Natural killer cell (primary cell): ENCODE results near the gene CDK16. TPM values are rescaled to one million over a fixed set of nuclear protein-coding genes. Genes with fewer than 3 reads are reported as not detected.

Experiments used
- ATAC-seq, 3 donors: fragments of 150-1000 bp in 2 of 3; fragments of 200-7000 bp in 1 of 3; cut with Tn5 transposase; 1 replicate in 1 of 3; 2 replicates in 2 of 3; pipeline ENCODE4 v1.10.0; 2021; ENCODE audit warnings: mild to moderate bottlenecking in 2 of 3, moderate library complexity in 2 of 3
- DNase-seq, 2 donors: peaks; one replicate each; pipeline versions ENCODE4 v3.0.0 to v3.0.0-alpha.2; 2013 to 2021; ENCODE audit warnings: mixed read lengths in 1 of 2
- H3K27ac ChIP-seq: one replicate; pipeline ENCODE4 v1.5.1; 2013; ENCODE audit warnings: mild to moderate bottlenecking, low read length
- H3K27me3 ChIP-seq: one replicate; pipeline ENCODE4 v1.6.1; 2013; ENCODE audit warnings: low read length; ENCODE audit not compliant: control insufficient read depth, insufficient read depth
- H3K36me3 ChIP-seq: one replicate; pipeline ENCODE4 v1.6.1; 2013; ENCODE audit warnings: low read length; ENCODE audit not compliant: control insufficient read depth, insufficient read depth
- H3K4me1 ChIP-seq: one replicate; pipeline ENCODE4 v1.6.1; 2013; ENCODE audit warnings: low read length; ENCODE audit not compliant: control insufficient read depth, insufficient read depth
- H3K4me3 ChIP-seq: one replicate; pipeline ENCODE4 v1.5.1; 2013; ENCODE audit warnings: low read length
- H3K9me3 ChIP-seq: one replicate; pipeline ENCODE4 v1.6.1; 2013; ENCODE audit warnings: low read length; ENCODE audit not compliant: control insufficient read depth, insufficient read depth
- H3K27ac Mint-ChIP-seq, 2 donors: one replicate each; pipeline ENCODE4 v1.8.0; 2022; ENCODE audit warnings: mild to moderate bottlenecking in 2 of 2, mixed read lengths in 2 of 2, moderate library complexity in 1 of 2
- H3K27me3 Mint-ChIP-seq, 2 donors: one replicate each; pipeline ENCODE4 v1.8.0; 2022; ENCODE audit warnings: low read depth in 2 of 2, mixed read lengths in 2 of 2
- H3K36me3 Mint-ChIP-seq: one replicate; pipeline ENCODE4 v1.8.0; 2022; ENCODE audit warnings: mixed read lengths
- H3K4me1 Mint-ChIP-seq, 2 donors: one replicate each; pipeline ENCODE4 v1.8.0; 2022; ENCODE audit warnings: mixed read lengths in 2 of 2
- H3K4me3 Mint-ChIP-seq: one replicate; pipeline ENCODE4 v1.8.0; 2022; ENCODE audit warnings: mild to moderate bottlenecking, moderate library complexity, mixed read lengths
- H3K9me3 Mint-ChIP-seq, 2 donors: one replicate each; pipeline ENCODE4 v1.8.0; 2022; ENCODE audit warnings: mixed read lengths in 2 of 2
- CTCF ChIP-seq: fragments of 200-600 bp; IDR thresholded peaks from one replicate; pipeline ENCODE4 v1.8.0; 2022; ENCODE audit warnings: antibody characterized with exemption
- WGBS: methylation state at CpG from one replicate; pipeline ENCODE4 v1.1.7; 2013; ENCODE audit warnings: missing lambda C conversion rate; ENCODE audit not compliant: insufficient coverage; 5-methylcytosine and 5-hydroxymethylcytosine counted together
- intact Hi-C: fragments of 100-400 bp; cut with micrococcal nuclease; formaldehyde crosslinking; loops from one replicate; pipeline ENCODE4 v1.14.2; 2022
- total RNA-seq, 4 donors: library from RNA; stranded (reverse); fragments of 120-200 nt in 1 of 4; gene quantifications; one replicate each; pipeline versions ENCODE4 v1.2.3 to v1.2.4, GENCODE V29; 2013 to 2022

Gene CDK16
- total RNA-seq, 3 donors from 2014 or later (not counting 1 experiment from before 2014, with no cell fraction given): 112 to 140 (median 126) TPM

- no peaks in the 10 kb centered on the region for H3K27me3 ChIP-seq
- Mint-ChIP-seq H3K4me1 (peaks cover 0 to 11% of the 10 kb centered on the region in 2 donors), H3K27me3 (no peaks in the 10 kb centered on the region), H3K27ac (no peak overlapping the region), H3K4me3 (no peak overlapping the region), H3K36me3 (no peaks in the 10 kb centered on the region), H3K9me3 (no peaks in the 10 kb centered on the region)
- no peak for ATAC-seq
- no peak for TF ChIP-seq CTCF
- H3K27ac ChIP-seq: no peak overlapping the region
- no peaks in the 10 kb centered on the region for H3K4me1 ChIP-seq
- 96% methylated on average over 12 of the region's 12 CpGs for WGBS
- no peak overlapping the region for H3K4me3 ChIP-seq
- no peak for DNase-seq
- peaks cover 53% of the 10 kb centered on the region for H3K36me3 ChIP-seq
- intact Hi-C loops: no loop called here
- H3K9me3 ChIP-seq: no peaks in the 10 kb centered on the region
These were observed 42.9 kb upstream of the CDK16 start for GRCh38 chrX:47175588-47175980.

GRCh38 chrX:47176101-47176740 is 42.3 kb upstream of the CDK16 start:
- peaks cover 51% of the 10 kb centered on the region for H3K36me3 ChIP-seq
- no peak for DNase-seq
- H3K36me3 Mint-ChIP-seq: no peaks in the 10 kb centered on the region
- WGBS: 97% methylated on average over 23 of the region's 23 CpGs
- no peak overlapping the region for H3K4me3 ChIP-seq
- no peak for ATAC-seq
- H3K9me3 ChIP-seq: no peaks in the 10 kb centered on the region
- H3K27me3 ChIP-seq: no peaks in the 10 kb centered on the region
- H3K4me3 Mint-ChIP-seq: no peak overlapping the region
- no peaks in the 10 kb centered on the region for H3K9me3 Mint-ChIP-seq
- peak overlapping the region in 1 of 2 donors; percentile 52 for H3K27ac Mint-ChIP-seq
- intact Hi-C loops: no loop called here
- H3K27ac ChIP-seq: no peak overlapping the region
- peaks cover 0 to 11% of the 10 kb centered on the region in 2 donors for H3K4me1 Mint-ChIP-seq
- no peaks in the 10 kb centered on the region for H3K27me3 Mint-ChIP-seq
- no peaks in the 10 kb centered on the region for H3K4me1 ChIP-seq
- no peak for TF ChIP-seq CTCF

GRCh38 chrX:47177079-47177478 is 41.4 kb upstream of the CDK16 start:
- Histone ChIP-seq H3K4me3 (no peak overlapping the region), H3K36me3 (peaks cover 52% of the 10 kb centered on the region), H3K27me3 (no peaks in the 10 kb centered on the region), H3K9me3 (no peaks in the 10 kb centered on the region), H3K4me1 (no peaks in the 10 kb centered on the region), H3K27ac (no peak overlapping the region)
- ATAC-seq (no peak), DNase-seq (no peak)
- 40% methylated on average over 2 of the region's 2 CpGs for WGBS
- Mint-ChIP-seq H3K27me3 (no peaks in the 10 kb centered on the region), H3K36me3 (no peaks in the 10 kb centered on the region), H3K27ac (no peak overlapping the region), H3K9me3 (no peaks in the 10 kb centered on the region), H3K4me3 (no peak overlapping the region), H3K4me1 (peaks cover 0 to 6% of the 10 kb centered on the region in 2 donors)
- TF ChIP-seq CTCF: no peak
- intact Hi-C loops: no loop called here

GRCh38 chrX:47178337-47178736 is 40.1 kb upstream of the CDK16 start:
- Histone ChIP-seq H3K27ac (no peak overlapping the region), H3K4me1 (no peaks in the 10 kb centered on the region), H3K36me3 (peaks cover 55% of the 10 kb centered on the region), H3K4me3 (no peak overlapping the region), H3K9me3 (no peaks in the 10 kb centered on the region), H3K27me3 (no peaks in the 10 kb centered on the region)
- DNase-seq (no peak), ATAC-seq (no peak)
- Mint-ChIP-seq H3K9me3 (no peaks in the 10 kb centered on the region), H3K4me1 (peaks cover 0 to 6% of the 10 kb centered on the region in 2 donors), H3K4me3 (no peak overlapping the region), H3K27me3 (no peaks in the 10 kb centered on the region), H3K27ac (no peak overlapping the region), H3K36me3 (no peaks in the 10 kb centered on the region)
- WGBS: 95% methylated on average over 5 of the region's 5 CpGs
- intact Hi-C loops: no loop called here
- no peak for TF ChIP-seq CTCF
